Measurements from ENCODE around the gene CITED2. TPM values are rescaled to one million over a fixed set of nuclear protein-coding genes. Genes with fewer than 3 reads are reported as not detected.

CITED2 gene
- total and polyA plus RNA-seq, 2 of the 8 experiments (the other 6 are each of a cell fraction or from before 2014, with no cell fraction given), result 89.1 to 115 TPM

GRCh38 chr6:139349464-139350020 lies 24.9 kb downstream of the CITED2 start:
- Histone ChIP-seq H3K18ac (ENCODE audit: extremely low read depth, low read length) (no peak overlapping the region), H3K4me3 (ENCODE audit: extremely low read depth in 1 of 4, insufficient read depth in 2 of 4, low read depth in 3 of 4, low read length in 4 of 4) (no peak overlapping the region), H4K91ac (replicated peaks; ENCODE audit: insufficient read length, low read length) (no peak overlapping the region), H4K20me1 (replicated peaks in 1 of 2; ENCODE audit: control insufficient read depth in 1 of 2, insufficient read depth in 2 of 2, low read length in 2 of 2) (no peaks in the 10 kb centered on the region), H3K27ac (ENCODE audit: low read depth, low read length) (no peak overlapping the region), H2BK20ac (ENCODE audit: low read length) (no peak overlapping the region), H3K23me2 (ENCODE audit: low read depth, low read length) (no peaks in the 10 kb centered on the region), H3K56ac (replicated peaks; ENCODE audit: insufficient read length, low read depth, low read length) (no peak overlapping the region), H3K79me1 (ENCODE audit: low read depth, low read length) (peaks cover 2% of the 10 kb centered on the region; the same call in 1 of the 2 replicates), H3K9ac (replicated peaks in 1 of 4; ENCODE audit: extremely low read depth in 1 of 4, low read depth in 3 of 4, low read length in 3 of 4) (no peak overlapping the region), H3K4me1 (replicated peaks in 1 of 4; ENCODE audit: control insufficient read depth in 3 of 4, insufficient read depth in 4 of 4, low read length in 3 of 4) (peaks cover 0 to 4% (median 3%) of the 10 kb centered on the region in 4 experiments; a peak in 3 of 7 replicates), H4K8ac (ENCODE audit: extremely low read depth, insufficient read depth, low read length) (no peak overlapping the region), H2BK120ac (replicated peaks; ENCODE audit: low read depth, low read length) (no peak overlapping the region), H3K23ac (ENCODE audit: insufficient read length) (no peak overlapping the region), H2BK12ac (ENCODE audit: low read depth, low read length) (no peak overlapping the region), H2BK5ac (ENCODE audit: low read depth, low read length) (no peak overlapping the region), H3K36me3 (ENCODE audit: control insufficient read depth in 2 of 4, insufficient read depth in 4 of 4, low read length in 3 of 4) (no peaks in the 10 kb centered on the region), H3K4ac (replicated peaks; ENCODE audit: insufficient read length, low read depth, low read length) (no peak overlapping the region), H2BK15ac (ENCODE audit: low read length) (no peak overlapping the region), H3K9me3 (ENCODE audit: insufficient read depth in 2 of 2, low read depth in 1 of 2, low read length in 1 of 2) (no peaks in the 10 kb centered on the region), H3K27me3 (replicated peaks in 1 of 4; ENCODE audit: control insufficient read depth in 3 of 4, extremely low read depth in 1 of 4, insufficient read depth in 3 of 4, low read length in 3 of 4) (no peaks in the 10 kb centered on the region), H2AFZ (ENCODE audit: low read length) (peak overlapping the region; percentile 11; the same call in 1 of the 2 replicates), H2AK5ac (ENCODE audit: low read depth, low read length) (no peak overlapping the region), H3K14ac (ENCODE audit: insufficient read length) (no peak overlapping the region), H3K79me2 (ENCODE audit: control insufficient read depth in 1 of 2, insufficient read depth in 2 of 2, low read length in 2 of 2) (no peaks in the 10 kb centered on the region), H4K5ac (ENCODE audit: insufficient read length, low read depth, low read length) (no peak overlapping the region), H3K4me2 (ENCODE audit: insufficient read depth in 1 of 2, low read depth in 2 of 2, low read length in 2 of 2) (no peak overlapping the region)
- FAIRE-seq, result peak; percentile 7
- ChIA-PET POLR2A (ENCODE audit: partially characterized antibody) (no interaction called here), CTCF (ENCODE audit: partially characterized antibody) (no interaction called here)
- 54% methylated on average over 5 of the region's 5 CpGs; no CpG with 5 or more reads in 1 of the 2 experiments for WGBS, 2 experiments (ENCODE audit: extremely low coverage in 1 of 2, insufficient coverage in 1 of 2, insufficient read length in 1 of 2, insufficient replicate concordance in 2 of 2, low coverage in 1 of 2, low lambda C conversion rate in 2 of 2, missing lambda C conversion rate in 1 of 2)
- no peak for DNase-seq (ENCODE audit: low read depth in 1 of 2, low spot score in 2 of 2)
- TF ChIP-seq PHF8 (conservative IDR thresholded peaks at IDR 0.05; ENCODE audit: low read depth, low read length) (no peak), SRF (IDR thresholded peaks at IDR 0.05; ENCODE audit: low read depth, low read length) (no peak), POU5F1 (IDR thresholded peaks at IDR 0.05; ENCODE audit: low read depth, low read length) (no peak), ZNF274 (IDR thresholded peaks at IDR 0.05; ENCODE audit: borderline replicate concordance, extremely low read depth, low read length) (no peak), SP4 (IDR thresholded peaks at IDR 0.05; ENCODE audit: low read length) (no peak), POLR2AphosphoS5 (IDR thresholded peaks at IDR 0.05; ENCODE audit: low read depth, low read length) (no peak), SP1 (IDR thresholded peaks at IDR 0.05; ENCODE audit: low read depth, low read length) (no peak), SAP30 (IDR thresholded peaks at IDR 0.05; ENCODE audit: insufficient read depth, insufficient replicate concordance, low read length) (no peak), ASH2L (IDR thresholded peaks at IDR 0.05; ENCODE audit: low read length) (no peak), HDAC6 (IDR thresholded peaks at IDR 0.05; ENCODE audit: low read depth, low read length) (no peak), MAFK (IDR thresholded peaks at IDR 0.05; ENCODE audit: low read depth, low read length) (no peak), RNF2 (IDR thresholded peaks at IDR 0.05; ENCODE audit: borderline replicate concordance, low read depth, low read length, missing control alignments, poor library complexity, severe bottlenecking) (no peak), KDM5A (IDR thresholded peaks at IDR 0.05; ENCODE audit: low read length) (no peak), CREB1 (IDR thresholded peaks at IDR 0.05) (no peak)
